GM23338 (cell line): ENCODE measurements around the gene ZNRF2. TPM values are rescaled to one million over a fixed set of nuclear protein-coding genes. Genes with fewer than 3 reads are reported as not detected.

Experiments
- ATAC-seq: fragments of 200-7000 bp; cut with Tn5 transposase; 3 replicates; pipeline ENCODE4 v1.9.1; 2020
- DNase-seq: peaks from one replicate; pipeline ENCODE4 v3.0.0-alpha.2; 2015; ENCODE audit warnings: low spot score
- H2AFZ ChIP-seq: fragments of 200-600 bp; sonication (generic); 2 replicates; pipeline ENCODE4 v1.8.0; 2016; ENCODE audit warnings: antibody characterized with exemption, mild to moderate bottlenecking, moderate library complexity
- H3F3A ChIP-seq: fragments of 200-600 bp; sonication (generic); replicated peaks from 2 replicates; pipeline ENCODE4 v1.8.0; 2017; ENCODE audit warnings: antibody characterized with exemption, mixed run types, low read depth
- H3K27ac ChIP-seq: fragments of 200-600 bp; sonication (generic); 2 replicates; pipeline ENCODE4 v1.6.1; 2016; ENCODE audit warnings: low read depth
- H3K27me3 ChIP-seq: fragments of 200-600 bp; sonication (generic); 2 replicates; pipeline ENCODE4 v1.8.0; 2016; ENCODE audit warnings: mild to moderate bottlenecking, mixed run types, moderate library complexity; ENCODE audit not compliant: insufficient read depth
- H3K36me3 ChIP-seq: fragments of 200-600 bp; sonication (generic); 2 replicates; pipeline ENCODE4 v1.8.0; 2016; ENCODE audit warnings: mild to moderate bottlenecking; ENCODE audit not compliant: insufficient read depth
- H3K4me1 ChIP-seq: fragments of 200-600 bp; sonication (generic); 2 replicates; pipeline ENCODE4 v1.8.0; 2016; ENCODE audit warnings: mild to moderate bottlenecking, moderate library complexity; ENCODE audit not compliant: insufficient read depth
- H3K4me2 ChIP-seq: fragments of 200-600 bp; sonication (generic); 2 replicates; pipeline ENCODE4 v1.7.1; 2017; ENCODE audit warnings: mixed run types
- H3K4me3 ChIP-seq: fragments of 200-600 bp; sonication (generic); 2 replicates; pipeline ENCODE4 v1.6.1; 2016; ENCODE audit warnings: mixed run types
- H3K79me2 ChIP-seq: fragments of 200-600 bp; sonication (generic); replicated peaks from 2 replicates; pipeline ENCODE4 v1.8.0; 2017; ENCODE audit warnings: mild to moderate bottlenecking; ENCODE audit not compliant: insufficient read depth
- H3K9me2 ChIP-seq: fragments of 200-600 bp; sonication (generic); 2 replicates; pipeline ENCODE4 v1.8.0; 2017; ENCODE audit not compliant: insufficient read depth
- H4K20me1 ChIP-seq: fragments of 200-600 bp; sonication (generic); replicated peaks from 2 replicates; pipeline ENCODE4 v1.8.0; 2017; ENCODE audit warnings: mild to moderate bottlenecking; ENCODE audit not compliant: insufficient read depth
- H3K27ac Mint-ChIP-seq: 2 replicates; pipeline ENCODE4 v1.8.0; 2020; ENCODE audit warnings: inconsistent platforms, mild to moderate bottlenecking, moderate library complexity, mixed read lengths
- H3K27me3 Mint-ChIP-seq: 3 replicates; pipeline ENCODE4 v1.8.0; 2022; ENCODE audit warnings: low read depth, mild to moderate bottlenecking, moderate library complexity, mixed read lengths, inconsistent platforms; ENCODE audit not compliant: insufficient read depth, poor library complexity
- H3K36me3 Mint-ChIP-seq: 3 replicates; pipeline ENCODE4 v1.8.0; 2021; ENCODE audit warnings: low read depth, mild to moderate bottlenecking, inconsistent platforms, moderate library complexity, mixed read lengths
- H3K4me1 Mint-ChIP-seq: 3 replicates; pipeline ENCODE4 v1.8.0; 2020; ENCODE audit warnings: mild to moderate bottlenecking, inconsistent platforms, mixed read lengths
- H3K4me3 Mint-ChIP-seq: 3 replicates; pipeline ENCODE4 v1.8.0; 2021; ENCODE audit warnings: moderate library complexity, mild to moderate bottlenecking, inconsistent platforms, mixed read lengths
- H3K9me3 Mint-ChIP-seq: 3 replicates; pipeline ENCODE4 v1.8.0; 2020; ENCODE audit warnings: moderate library complexity, mild to moderate bottlenecking, inconsistent platforms, mixed read lengths
- CREB1 ChIP-seq: fragments of 250-450 bp; sonication (Bioruptor Pico); IDR thresholded peaks from 2 replicates; pipeline ENCODE4 v1.5.0; 2020; ENCODE audit warnings: low read depth, mild to moderate bottlenecking, moderate library complexity
- ETS1 ChIP-seq: IDR thresholded peaks from 2 replicates; pipeline ENCODE4 v1.6.1; 2016; ENCODE audit warnings: antibody characterized with exemption
- EZH2 ChIP-seq: fragments of 200-600 bp; sonication (generic); IDR thresholded peaks from one replicate; pipeline ENCODE4 v1.8.0; 2017; ENCODE audit warnings: antibody characterized with exemption, mild to moderate bottlenecking, low read depth; ENCODE audit not compliant: unreplicated experiment
- EZH2phosphoT487 ChIP-seq: fragments of 200-600 bp; sonication (generic); IDR thresholded peaks from one replicate; pipeline ENCODE4 v1.8.1; 2018; ENCODE audit warnings: antibody characterized with exemption; ENCODE audit not compliant: unreplicated experiment
- JUNB ChIP-seq: IDR thresholded peaks from one replicate; pipeline ENCODE4 v1.6.1; 2016; ENCODE audit warnings: antibody characterized with exemption; ENCODE audit not compliant: unreplicated experiment
- POLR2AphosphoS5 ChIP-seq: IDR thresholded peaks from 2 replicates; pipeline ENCODE4 v1.6.1; 2016; ENCODE audit warnings: antibody characterized with exemption, low read depth
- REST ChIP-seq: IDR thresholded peaks from one replicate; pipeline ENCODE4 v1.6.1; 2018; ENCODE audit warnings: antibody characterized with exemption; ENCODE audit not compliant: unreplicated experiment
- STAT1 ChIP-seq: IDR thresholded peaks from one replicate; pipeline ENCODE4 v1.6.1; 2016; ENCODE audit warnings: antibody characterized with exemption; ENCODE audit not compliant: unreplicated experiment
- ZNF114 ChIP-seq: fragments of 250-450 bp; sonication (Bioruptor Pico); IDR thresholded peaks from 2 replicates; pipeline ENCODE4 v1.5.0; 2020; ENCODE audit warnings: mild to moderate bottlenecking, moderate library complexity
- polyA plus RNA-seq: library from polyadenylated mRNA; unstranded; fragments of >200 nt; fragmentation: Nextera tagmentation; extraction: Ambion mirVana; gene quantifications from 2 replicates; pipeline ENCODE4 v1.2.1, GENCODE V29; 2016
- total RNA-seq: library from RNA; depleted of rRNA; stranded (reverse); fragments of >200 nt; shearing (Covaris generic); gene quantifications from 2 replicates; pipeline ENCODE4 v1.2.3, GENCODE V29; 2014
- TF ChIP-seq, protein P1 (sequence below), 2 experiments: fragments of 200-600 bp in 1 of 2; sonication (generic) in 1 of 2; conservative IDR thresholded peaks; 2 replicates each; pipeline versions ENCODE4 v1.5.1 to v1.6.1; 2016 to 2017; ENCODE audit warnings: antibody characterized with exemption in 2 of 2, low read depth in 2 of 2, mild to moderate bottlenecking in 2 of 2, moderate library complexity in 1 of 2

Gene ZNRF2
- total and polyA plus RNA-seq, 2 experiments from 2014 or later = 6.0 to 34.7 TPM

- H3K4me1 Mint-ChIP-seq = peaks cover 14% of the 10 kb centered on the region
- Histone ChIP-seq H3K36me3 (no peaks in the 10 kb centered on the region), H2AFZ (no peak overlapping the region), H3K27ac (no peak overlapping the region), H3K9me2 (no peaks in the 10 kb centered on the region), H4K20me1 (no peaks in the 10 kb centered on the region), H3K4me3 (no peak overlapping the region), H3K79me2 (no peaks in the 10 kb centered on the region), H3K4me2 (no peak overlapping the region), H3K27me3 (no peaks in the 10 kb centered on the region), H3K4me1 (peaks cover 17% of the 10 kb centered on the region), H3F3A (no peaks in the 10 kb centered on the region)
- H3K27me3 Mint-ChIP-seq = peaks cover 2% of the 10 kb centered on the region
- H3K27ac Mint-ChIP-seq = no peak overlapping the region
- no peaks in the 10 kb centered on the region for H3K9me3 Mint-ChIP-seq
- DNase-seq (peak; percentile 32), ATAC-seq (peak; percentile 35; the same call in 1 of the 3 replicates)
- H3K36me3 Mint-ChIP-seq = no peaks in the 10 kb centered on the region
- H3K4me3 Mint-ChIP-seq = no peak overlapping the region
- TF ChIP-seq STAT1 = no peak
- no peak for TF ChIP-seq JUNB
- no peak for TF ChIP-seq EZH2
- TF ChIP-seq, protein P1, sequence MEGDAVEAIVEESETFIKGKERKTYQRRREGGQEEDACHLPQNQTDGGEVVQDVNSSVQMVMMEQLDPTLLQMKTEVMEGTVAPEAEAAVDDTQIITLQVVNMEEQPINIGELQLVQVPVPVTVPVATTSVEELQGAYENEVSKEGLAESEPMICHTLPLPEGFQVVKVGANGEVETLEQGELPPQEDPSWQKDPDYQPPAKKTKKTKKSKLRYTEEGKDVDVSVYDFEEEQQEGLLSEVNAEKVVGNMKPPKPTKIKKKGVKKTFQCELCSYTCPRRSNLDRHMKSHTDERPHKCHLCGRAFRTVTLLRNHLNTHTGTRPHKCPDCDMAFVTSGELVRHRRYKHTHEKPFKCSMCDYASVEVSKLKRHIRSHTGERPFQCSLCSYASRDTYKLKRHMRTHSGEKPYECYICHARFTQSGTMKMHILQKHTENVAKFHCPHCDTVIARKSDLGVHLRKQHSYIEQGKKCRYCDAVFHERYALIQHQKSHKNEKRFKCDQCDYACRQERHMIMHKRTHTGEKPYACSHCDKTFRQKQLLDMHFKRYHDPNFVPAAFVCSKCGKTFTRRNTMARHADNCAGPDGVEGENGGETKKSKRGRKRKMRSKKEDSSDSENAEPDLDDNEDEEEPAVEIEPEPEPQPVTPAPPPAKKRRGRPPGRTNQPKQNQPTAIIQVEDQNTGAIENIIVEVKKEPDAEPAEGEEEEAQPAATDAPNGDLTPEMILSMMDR (conservative IDR thresholded peaks at IDR 0.05; ENCODE audit: low read depth in 2 of 2) = peak; percentile 45 to 56
- TF ChIP-seq ETS1 = no peak
- no peak for TF ChIP-seq ZNF114 (CRISPR knock-in tag)
Observed at GRCh38 chr7:30396389-30396788, 112.0 kb downstream of the ZNRF2 start.

- Mint-ChIP-seq H3K9me3 (no peaks in the 10 kb centered on the region), H3K36me3 (peaks cover 5% of the 10 kb centered on the region; the same call in 2 of the 3 replicates), H3K27ac (no peak overlapping the region), H3K4me1 (no peaks in the 10 kb centered on the region), H3K4me3 (no peak overlapping the region), H3K27me3 (peaks cover 2% of the 10 kb centered on the region)
- Histone ChIP-seq H3K4me2 (no peak overlapping the region), H4K20me1 (no peaks in the 10 kb centered on the region), H2AFZ (no peak overlapping the region), H3K4me1 (no peaks in the 10 kb centered on the region), H3K27ac (no peak overlapping the region), H3K4me3 (no peak overlapping the region), H3F3A (no peaks in the 10 kb centered on the region), H3K9me2 (peaks cover 3% of the 10 kb centered on the region; the same call in 1 of the 2 replicates), H3K27me3 (no peaks in the 10 kb centered on the region), H3K79me2 (no peaks in the 10 kb centered on the region), H3K36me3 (no peaks in the 10 kb centered on the region)
- TF ChIP-seq EZH2phosphoT487 = no peak
- TF ChIP-seq POLR2AphosphoS5 = no peak
- TF ChIP-seq EZH2 = no peak
- no peak for TF ChIP-seq ZNF114 (CRISPR knock-in tag)
- TF ChIP-seq, protein P1 (conservative IDR thresholded peaks at IDR 0.05; ENCODE audit: low read depth in 2 of 2) = no peak
- TF ChIP-seq JUNB = no peak
- TF ChIP-seq REST = no peak
- TF ChIP-seq CREB1 (CRISPR knock-in tag) = no peak
- TF ChIP-seq ETS1 = no peak
- DNase-seq = no peak
- no peak for ATAC-seq
Observed at GRCh38 chr7:30403477-30403876, 119.1 kb downstream of the ZNRF2 start.
